HG03280 (cell line): ENCODE data around the gene NUDT14.

Source experiments
- ATAC-seq: cut with Tn5 transposase; IDR thresholded peaks from one replicate; pipeline ENCODE4 v1.9.1; 2021; ENCODE audit warnings: mild to moderate bottlenecking, moderate library complexity; ENCODE audit not compliant: unreplicated experiment

Gene NUDT14

DNA sequence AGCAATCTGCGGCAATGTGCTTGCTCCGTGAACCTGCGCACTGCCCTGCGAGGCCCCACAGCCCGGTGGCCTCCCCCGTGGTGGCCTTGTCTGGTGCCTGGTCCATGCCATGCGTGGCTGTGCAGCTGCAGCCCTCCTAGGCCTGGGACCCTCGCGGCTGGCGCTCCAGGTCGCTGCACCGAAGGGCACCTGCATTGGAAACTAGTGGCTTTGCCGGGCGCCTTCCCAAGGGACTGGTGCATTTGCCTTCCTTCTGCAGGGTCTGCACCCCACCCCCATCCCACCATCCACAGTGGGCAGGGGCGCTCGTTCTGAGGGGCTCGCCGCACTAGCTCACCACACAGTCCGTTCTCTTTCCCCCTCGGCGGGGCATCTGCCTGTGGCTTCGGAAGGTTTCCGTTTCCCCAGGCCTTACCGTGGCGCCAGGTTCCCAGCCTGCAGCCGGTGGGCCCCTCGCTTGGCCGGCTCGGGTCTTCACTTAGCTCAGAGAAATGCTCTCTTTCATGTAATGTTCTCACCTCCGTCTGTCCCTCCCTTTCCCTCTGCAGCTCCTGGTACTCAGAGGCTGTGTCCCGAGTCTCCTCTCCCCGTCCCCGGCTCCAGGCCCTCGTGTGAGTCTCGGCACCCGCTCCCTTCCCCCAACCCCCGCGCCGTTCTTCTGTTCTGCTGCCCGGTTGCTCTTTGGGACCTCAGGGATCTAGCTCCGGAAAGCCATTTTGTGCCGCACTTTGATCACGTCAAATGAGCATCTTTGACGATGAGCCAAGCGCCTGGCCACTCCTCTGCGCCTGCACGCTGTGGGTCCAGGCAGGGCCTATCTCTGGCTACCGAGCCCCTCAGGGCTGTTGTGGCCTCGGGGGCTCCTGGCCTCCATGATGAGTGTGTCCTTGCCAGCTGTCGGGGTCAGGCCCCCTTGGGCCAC, 44.5 kb downstream of the NUDT14 start:
- ATAC-seq, result no peak

DNA sequence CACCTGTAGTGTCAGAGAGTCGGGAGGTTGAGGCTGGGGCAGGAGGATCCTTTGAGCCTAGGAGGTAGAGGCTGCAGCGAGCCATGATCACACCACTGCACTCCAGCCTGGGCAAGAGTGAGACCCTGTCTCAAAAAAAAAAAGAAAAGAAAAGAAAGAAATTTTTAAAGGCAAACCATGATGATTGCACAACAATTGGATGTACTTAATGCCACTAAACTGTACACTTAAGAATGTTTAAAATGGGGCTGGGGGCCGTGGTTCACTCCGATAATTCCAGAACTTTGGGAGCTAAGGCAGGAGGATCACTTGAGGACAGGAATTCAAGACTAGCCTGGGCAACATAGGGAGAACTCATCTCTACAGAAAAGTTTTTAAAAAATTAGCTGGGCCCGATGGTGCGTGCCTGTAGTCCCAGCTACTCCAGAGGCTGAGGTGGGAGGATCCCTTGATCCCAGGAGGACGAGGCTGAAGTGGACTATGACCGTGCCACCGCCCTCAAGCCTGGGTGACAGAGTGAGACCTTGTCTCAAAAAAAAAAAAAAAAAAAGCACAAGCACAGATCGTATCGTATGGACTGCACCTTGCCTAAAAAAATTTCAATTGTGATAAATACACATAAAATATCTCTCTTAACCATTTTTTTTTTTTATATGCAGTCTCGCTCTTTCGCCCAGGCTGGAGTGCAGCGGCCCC, 45.3 kb downstream of the NUDT14 start:
- ATAC-seq, result no peak

DNA sequence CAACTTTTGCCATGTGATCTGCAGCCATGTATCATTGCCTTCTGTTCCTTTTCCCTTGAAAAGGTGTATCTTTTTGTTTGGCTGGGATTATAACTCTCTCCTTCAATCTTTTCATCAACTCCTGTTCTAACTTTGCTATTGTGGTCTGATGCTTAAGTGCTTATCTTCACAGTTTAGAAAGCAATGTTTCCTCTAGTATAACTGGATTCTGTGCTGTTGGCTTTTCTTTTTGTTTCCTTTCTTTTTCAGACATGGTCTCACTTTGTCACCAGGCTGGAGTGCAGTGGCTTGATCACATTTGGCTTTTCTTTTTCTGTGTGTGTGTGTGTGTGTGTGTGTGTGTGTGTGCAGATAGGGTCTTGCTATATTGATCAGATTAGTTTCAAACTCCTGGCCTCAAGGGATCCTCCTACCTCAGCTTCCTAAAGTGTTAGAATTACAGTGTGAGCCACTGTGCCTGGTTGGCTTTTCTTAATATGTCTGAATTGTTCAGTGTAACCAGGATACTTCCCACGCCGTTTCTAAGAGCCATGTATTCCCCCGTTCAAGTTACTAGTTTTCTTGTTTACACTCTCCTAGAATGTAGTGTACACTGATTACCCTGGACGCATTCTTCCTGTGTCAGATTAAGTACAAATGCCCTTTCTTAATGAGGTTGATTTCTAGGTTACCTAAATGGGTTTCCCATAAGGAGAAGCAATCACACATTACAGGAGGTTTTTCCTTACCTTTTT, 48.0 kb downstream of the NUDT14 start:
- no peak for ATAC-seq

DNA sequence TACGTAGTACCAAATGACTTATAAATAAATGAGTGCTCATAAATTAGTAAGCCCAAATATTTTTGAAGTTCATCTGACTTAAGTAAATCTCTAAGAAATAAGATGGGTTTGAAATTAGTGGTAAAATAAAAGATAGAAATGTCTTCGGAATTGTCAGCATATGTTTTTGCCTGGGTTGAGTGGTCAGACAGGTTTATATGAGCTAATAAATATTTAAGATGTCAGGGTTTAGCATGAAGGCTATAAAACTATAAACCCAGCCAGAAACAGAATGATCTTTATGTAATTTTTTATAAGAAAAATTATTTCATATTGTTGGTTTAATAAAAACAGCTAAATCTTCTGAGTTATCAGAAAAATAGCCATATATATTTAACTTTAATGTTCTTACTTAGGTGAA, 49.9 kb downstream of the NUDT14 start:
- no peak for ATAC-seq

DNA sequence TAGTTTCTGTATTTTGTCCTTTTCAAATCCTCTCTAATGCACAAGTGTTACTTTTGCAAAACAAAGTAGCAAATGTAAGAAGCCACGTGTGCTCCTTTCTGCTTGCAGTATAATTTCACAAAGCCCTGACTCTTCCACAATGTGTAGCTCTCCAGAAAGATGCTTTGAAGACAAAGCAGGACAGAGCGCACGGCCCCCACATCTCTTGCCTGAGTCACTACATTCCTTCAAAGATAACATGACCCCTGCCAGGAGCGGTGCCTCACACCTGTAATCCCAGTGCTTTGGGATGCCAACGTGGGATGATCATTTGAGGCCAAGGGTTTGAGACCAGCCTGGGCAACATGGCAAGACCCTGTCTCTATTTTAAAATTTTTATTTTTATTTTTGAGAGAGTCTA, 53.1 kb downstream of the NUDT14 start:
- ATAC-seq, result no peak

DNA sequence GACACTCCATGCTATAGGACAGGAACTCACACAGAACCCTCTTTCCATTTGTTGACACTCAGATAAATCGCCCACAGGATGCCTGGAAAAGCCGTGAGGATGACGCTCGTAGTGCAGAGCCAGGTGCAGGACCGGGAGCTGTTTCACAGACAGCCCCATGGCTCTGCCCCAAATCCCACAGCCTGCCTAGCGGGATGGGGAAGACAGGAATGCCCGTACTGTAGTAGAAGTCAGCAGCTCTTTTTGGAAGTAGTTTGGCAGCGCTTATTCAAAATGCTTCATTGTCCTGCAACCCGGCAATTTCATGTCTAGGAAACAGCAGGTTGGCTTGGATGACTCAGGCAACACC, 54.2 kb downstream of the NUDT14 start:
- no peak for ATAC-seq

DNA sequence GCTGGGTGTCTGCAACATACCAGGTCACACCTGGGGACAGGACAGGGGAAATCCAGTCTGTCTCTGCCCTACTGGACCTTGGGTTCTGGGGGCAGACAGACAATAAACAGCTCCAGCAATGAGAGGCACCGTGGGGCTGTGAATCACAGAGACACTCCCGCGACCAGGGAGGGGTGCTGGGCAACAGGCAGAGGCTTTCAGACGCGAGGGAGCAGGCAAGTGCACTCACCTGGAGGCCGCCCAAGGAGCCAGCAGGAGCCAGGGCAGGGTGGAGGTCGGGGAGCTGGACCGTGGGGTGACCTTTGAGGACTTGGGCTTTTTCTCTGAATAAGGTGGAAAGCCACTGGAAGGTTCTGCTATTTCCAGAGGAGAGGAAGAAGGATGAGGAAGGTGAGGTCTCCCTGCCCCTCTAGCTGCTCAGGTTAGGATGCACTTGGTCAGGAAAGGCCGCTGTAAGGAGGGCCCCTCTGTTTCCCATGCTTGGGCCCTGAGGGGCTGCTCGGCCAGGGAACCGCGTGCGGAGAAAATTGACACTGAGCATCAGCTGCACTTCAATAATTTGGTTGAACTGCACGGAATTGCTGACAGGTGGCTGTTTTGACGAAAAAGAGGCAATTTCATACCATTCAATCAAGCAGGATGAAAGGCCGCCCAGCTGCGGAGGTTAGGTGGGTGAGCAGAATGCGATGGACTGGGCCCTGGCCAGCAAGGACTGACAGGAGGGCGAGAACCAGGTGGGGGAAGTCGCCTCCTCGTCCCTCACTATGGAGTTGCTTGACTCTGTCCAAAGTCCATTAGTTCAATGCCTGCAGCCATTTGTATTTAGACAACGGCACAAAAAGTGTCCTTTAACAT, 54.8 kb downstream of the NUDT14 start:
- no peak for ATAC-seq

DNA sequence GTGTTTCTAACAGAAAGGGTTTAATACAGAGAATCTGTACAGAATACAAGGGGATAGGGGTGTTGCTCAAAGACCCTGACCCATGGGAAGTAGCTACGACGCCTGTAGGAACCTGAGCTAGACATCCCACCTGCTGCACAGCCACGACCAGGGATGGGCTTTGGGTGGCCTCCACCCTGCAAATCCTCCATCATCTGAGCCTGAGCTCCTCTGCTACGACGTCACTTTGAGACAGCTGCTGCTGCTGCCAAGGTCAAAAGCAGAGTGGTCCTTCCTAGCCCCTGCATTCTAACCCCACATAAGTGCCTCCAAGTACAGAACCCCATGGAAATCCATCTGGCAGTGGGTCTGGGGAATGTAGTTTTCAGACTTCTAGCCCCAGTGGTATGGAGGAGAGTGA, 56.3 kb downstream of the NUDT14 start:
- no peak for ATAC-seq

DNA sequence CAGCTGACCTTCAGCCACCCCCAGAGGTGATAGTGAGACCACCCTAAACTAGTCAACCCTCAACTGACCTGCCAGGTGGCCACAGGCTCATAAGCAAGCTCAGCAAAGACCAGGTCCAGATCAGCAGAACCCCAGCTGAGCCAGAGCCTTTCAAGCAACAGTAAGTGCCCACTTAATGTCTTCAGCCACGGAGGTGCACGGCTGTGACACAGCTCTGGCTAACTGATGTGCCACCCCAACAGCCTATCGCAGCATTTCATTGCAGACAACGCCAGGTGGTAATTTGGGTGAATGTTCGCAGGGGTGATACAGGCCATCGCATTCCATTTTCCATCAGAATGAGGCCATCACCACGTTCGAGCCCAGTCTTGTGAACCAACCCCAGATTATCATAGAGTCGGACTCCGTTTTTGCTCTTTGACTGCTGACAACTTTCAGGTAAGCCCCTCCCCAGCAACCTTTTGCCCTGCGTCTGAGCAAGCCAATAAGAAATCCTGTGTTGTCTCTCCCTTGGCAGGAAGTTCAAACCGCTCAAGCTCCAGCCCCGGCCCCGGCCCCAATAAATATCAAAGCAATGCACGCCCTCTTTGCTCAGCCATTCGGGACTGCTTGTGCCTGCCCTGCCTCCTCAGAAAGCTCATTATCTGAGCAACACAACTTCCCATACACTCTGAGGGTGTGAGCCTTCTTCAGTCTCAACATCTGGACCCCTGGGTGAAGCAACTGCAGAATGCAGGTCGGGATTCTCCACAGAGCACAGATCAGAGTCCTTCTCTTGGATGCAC, 56.9 kb downstream of the NUDT14 start:
- ATAC-seq, result no peak

DNA sequence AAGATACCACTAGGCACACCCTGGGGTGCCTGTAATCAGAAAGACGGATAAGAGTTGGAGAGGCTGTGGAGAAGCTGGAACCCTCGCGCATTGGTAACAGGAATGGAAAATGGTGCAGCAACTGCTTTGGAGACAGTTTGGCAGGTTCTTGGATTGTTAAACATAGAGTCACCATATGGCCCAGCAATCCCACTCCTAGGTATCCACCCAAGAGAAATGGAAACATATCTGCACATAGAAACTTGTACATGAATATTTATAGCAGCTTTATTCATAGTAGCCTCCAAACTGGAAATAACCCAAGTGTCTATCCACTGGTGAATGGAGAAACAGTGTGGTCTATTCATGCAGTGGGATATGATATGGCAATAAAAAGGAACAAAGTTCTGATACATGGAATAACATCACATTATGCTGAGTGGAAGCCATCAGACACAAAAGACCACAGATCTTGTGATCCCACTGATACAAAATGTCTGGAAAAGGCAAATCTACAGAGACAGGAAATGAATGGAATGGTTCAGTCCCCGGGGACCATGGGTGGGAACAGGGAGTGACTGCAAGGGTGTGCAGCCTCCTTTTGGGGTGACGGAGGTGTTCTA, 57.9 kb downstream of the NUDT14 start:
- ATAC-seq, result no peak
